COLO668 (cell line): ENCODE data around the gene EXOC4.

Source experiments
- DNase-seq: peaks from one replicate; lab custom pipeline; 2025; ENCODE audit not compliant: unreplicated experiment; lab: John Stamatoyannopoulos, UW

The EXOC4 gene

GRCh38 chr7:133563251-133563650 is 310.4 kb downstream of the EXOC4 start:
- no peak for DNase-seq

DNA sequence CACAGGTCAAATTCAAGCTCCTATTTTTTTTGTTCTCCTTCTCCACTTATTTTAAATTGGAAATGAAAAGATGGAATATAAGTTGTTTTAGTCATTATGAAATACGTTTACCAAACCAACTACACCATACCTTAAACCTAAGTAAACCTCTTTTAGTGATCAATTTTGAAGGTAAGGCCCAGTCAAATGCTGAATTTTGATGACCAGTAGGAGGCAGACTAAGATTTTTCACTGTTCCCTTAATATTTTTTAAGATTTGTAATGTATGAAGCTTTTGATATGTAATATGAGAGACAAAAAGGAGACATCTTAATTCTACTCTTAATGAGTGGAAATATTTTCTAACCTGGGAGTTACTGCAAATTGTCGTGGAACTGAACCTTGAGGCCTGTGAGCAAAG is 311.6 kb downstream of the EXOC4 start:
- DNase-seq = no peak

- no peak for DNase-seq
These were observed 315.7 kb downstream of the EXOC4 start for GRCh38 chr7:133568544-133568943.

GRCh38 chr7:133570321-133570720 is 317.4 kb downstream of the EXOC4 start:
- DNase-seq = no peak

- no peak for DNase-seq
These were observed 318.2 kb downstream of the EXOC4 start for GRCh38 chr7:133571076-133571475.

- no peak for DNase-seq
These were observed 319.2 kb downstream of the EXOC4 start for GRCh38 chr7:133572087-133572486.

- no peak for DNase-seq
These were observed 320.0 kb downstream of the EXOC4 start for GRCh38 chr7:133572843-133573242.

GRCh38 chr7:133573554-133574265 is 320.8 kb downstream of the EXOC4 start:
- DNase-seq = no peak

DNA sequence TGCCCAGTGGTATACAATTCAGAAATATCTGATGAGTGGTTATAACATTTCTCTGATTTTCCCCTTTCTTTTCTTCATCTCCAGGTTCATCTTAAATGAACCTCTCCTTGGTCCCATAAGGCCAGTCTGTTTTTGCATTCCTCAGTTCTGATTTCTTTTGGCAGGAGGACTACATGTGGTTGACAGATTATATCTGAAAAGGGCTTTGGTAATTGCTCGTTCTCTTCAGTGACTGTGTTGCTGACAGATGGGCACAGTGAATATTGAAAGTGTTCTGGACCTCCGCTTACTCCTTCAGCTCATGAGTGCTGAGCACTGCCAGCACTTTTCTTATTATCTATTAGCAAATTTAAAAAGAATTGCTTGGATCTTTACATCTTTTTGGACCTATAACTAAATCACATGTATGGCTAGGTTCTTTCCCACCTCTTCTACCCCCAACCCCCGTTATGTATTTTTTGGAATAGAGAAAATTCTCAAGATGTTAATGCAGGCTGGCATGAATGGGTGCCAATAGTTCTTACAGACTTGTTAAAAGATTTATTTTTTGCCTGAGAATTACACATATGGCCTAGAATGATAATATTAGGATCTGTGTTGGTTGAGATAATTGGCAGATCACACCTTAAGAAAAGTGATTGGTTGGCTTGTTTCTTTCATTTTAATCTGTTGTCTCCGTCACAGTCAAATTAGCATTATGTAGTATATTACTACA is 323.0 kb downstream of the EXOC4 start:
- no peak for DNase-seq

DNA sequence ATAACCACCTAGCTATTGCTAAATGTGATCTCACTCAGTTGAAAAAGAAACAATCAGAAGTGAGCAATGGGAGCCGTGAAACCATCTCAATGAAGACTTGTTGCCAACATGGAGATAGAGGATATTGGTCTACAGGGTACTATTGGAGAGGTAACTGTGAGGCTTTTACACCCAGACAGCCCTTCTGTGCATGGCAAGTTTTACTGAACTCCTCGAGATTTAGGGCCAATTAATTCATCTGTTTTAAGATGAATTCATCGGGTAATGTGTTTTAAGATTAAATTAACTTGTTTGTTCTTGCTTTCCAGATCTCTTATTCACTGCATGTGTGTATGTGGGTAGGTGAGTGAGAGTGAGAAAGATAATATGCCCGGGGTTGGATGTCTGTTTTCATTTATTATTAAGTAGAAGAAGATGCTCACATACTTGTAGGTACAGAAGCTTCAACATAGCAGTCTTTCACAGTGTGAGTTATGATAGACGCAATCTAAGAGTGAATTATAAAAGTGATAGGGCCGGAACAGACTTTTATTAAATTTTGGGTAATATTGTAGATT is 323.8 kb downstream of the EXOC4 start:
- DNase-seq = no peak

DNA sequence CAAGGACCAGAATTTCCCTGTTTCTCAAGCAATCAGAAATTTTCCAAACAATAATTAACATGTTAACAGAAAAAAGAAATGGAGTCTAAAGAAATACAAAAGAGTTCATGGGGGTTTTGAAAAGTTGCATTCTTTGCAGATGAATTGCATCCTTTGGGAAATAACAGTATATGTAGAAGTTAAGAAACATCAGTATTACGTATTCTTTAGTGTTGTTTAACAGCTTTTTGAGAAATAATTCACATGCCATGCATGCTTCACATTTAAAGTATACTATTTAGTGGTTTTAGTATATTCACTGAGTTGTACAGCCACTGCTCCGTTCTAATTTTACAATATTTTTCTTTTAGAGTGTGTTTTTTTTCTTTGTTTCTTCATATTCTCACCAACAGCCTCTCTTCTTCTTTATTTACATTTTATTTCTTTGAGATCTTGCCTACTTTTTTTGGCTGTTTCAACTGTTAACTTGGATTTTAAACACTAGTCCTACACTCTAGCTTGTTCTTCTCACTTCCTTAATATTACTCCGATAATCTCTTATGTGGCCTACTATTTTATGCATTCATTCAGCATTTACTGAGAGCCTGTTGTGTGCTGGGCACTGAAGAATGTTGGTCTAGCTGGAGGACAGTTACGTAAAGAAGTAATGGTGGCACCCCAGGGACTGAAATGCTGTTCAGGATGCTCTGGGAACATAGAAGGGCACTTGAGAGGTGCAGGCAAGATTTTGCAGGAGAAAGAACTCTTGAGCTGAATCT is 330.1 kb downstream of the EXOC4 start:
- DNase-seq = no peak

- no peak for DNase-seq
These were observed 330.8 kb downstream of the EXOC4 start for GRCh38 chr7:133583545-133584171.

DNA sequence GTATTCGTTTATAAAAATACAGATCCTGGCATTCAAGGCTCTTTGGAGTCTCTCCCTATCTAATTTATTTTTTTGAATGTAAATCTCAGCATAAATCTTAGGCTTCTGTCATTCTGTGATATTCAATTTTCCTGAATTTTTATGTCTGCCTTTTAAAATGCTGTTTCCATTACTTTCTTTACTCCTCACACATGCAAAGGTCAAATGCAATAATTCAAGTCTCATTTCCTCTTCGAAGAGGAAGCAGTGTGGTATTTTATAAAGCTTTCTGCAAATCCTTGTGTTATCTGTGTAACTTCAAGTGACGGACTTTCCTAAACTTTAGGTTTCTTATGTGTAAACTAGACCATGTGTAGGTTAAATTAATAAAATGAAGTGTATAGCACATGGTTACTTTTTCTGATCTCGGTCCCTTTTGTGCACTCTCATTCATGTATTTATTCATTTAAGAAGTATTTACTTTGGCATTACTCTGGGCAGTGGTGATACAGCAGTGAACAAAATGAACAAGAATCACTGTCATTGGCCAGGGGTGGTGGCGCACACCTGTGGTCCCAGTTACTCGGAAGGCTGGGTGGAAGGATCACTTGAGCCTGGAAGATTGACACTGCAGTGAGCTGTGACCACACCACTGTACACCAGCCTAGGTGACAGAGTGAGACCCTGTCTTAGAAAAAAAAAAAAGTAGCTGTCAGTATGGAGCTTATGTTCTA is 332.2 kb downstream of the EXOC4 start:
- no peak for DNase-seq

- DNase-seq = no peak
These were observed 333.4 kb downstream of the EXOC4 start for GRCh38 chr7:133586253-133586652.

- no peak for DNase-seq
These were observed 335.0 kb downstream of the EXOC4 start for GRCh38 chr7:133587903-133588302.

DNA sequence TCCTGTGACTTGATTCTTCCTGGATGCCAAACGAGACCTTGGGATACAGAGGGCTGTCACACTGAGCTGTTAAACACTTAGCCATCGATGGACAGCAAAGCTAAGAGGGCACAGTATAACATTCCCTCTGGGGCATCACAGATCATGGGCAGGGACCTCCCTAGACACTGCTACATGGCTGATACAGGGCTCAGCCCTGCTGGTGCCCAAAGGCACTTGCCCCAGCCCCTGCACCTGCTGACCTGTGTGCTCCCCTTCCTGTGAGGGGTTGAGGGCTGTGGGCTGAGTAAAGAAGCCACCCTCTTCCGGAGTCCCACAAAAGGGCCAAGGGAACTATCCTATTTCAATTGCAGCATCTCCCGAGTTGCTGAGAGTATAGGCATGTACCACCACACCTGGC is 337.9 kb downstream of the EXOC4 start:
- DNase-seq = no peak

DNA sequence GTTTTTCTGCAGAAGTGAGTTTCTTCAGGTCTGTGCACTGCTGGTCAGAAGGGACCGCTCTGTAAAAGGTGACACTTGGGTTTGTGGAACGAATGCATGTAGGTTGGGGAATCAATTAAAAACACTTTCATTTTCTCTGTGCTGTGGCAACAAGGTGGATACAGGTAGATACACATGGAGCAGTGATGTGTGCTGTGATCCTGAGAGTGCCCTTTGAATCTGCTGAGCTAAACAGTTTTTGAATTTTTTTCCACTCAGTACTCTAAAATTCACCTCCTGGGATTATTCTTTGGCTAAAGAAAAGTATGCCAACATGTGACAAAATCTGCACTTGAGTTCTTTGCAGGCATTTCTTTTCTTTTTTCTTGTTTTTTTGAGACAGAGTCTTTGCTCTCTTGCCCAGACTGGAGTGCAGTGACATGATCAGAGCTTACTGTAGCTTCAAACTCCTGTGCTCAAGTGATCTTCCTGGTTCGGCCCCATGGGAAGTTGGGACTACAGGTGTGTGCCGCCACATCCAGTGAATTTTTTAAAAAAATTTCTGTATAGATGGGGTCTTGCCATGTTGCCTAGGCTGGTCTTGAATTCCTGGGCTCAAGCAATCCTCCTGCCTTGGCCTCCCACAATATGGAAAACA is 338.9 kb downstream of the EXOC4 start:
- DNase-seq = no peak

DNA sequence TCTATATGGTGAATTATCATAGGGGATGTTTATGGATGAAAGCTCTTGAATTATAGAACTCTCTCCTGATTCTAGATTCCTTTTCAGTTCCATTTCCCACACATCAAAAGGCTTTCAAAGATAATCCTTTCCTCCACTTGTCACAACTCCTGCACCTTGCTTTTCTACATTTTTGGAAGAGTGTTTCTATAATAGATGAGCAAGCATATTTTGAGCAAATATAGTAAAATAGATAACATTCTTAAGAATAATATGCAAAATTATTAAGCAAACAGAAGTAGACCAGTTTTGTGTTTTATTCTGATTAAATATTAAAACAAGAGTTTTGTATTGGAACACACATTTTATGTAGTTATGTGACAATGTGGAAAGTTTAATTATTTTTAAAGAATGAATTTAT is 340.7 kb downstream of the EXOC4 start:
- no peak for DNase-seq

DNA sequence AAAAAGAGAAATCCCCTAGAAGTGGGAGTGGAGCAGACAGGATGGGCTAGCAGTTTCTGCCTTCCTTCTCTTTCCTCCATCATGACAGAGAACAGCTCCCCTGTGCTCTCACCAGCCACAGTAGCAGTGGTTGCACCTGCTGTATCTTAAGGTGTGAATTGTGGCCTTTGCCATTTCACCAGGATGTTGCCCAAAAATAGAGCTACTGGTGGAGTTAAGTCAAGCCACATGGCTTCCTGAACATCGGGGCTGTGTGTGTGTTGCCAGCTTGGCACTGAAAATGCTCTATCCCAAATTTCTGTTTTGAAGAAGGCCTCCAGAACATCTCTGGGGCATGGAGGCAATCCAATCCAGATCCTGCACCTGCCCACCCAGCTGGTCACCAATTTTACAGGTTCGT is 348.7 kb downstream of the EXOC4 start:
- DNase-seq = no peak

DNA sequence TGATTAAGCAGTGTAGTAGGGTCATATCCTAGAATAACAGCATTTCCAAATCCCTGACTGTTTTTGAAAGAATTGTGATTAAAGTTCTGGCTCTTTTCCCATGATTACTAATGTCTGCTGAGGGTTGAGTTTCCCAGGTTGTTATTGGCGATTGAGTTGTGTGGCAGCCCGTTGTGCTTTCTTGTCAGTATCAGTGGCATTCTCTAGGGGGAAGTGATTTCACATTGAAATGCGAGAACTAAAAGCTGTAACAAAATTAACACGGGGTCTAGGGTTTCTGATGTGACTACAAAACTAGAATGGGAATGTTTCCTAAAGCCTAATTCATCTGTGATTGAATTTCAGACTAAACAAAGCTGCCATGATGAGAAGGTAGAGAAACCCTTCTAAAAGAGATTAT is 349.4 kb downstream of the EXOC4 start:
- DNase-seq = no peak
